Type B pancreatic cell (in vitro differentiated cells): Measurements from ENCODE around the gene ST6GAL2. TPM values are rescaled to one million over a fixed set of nuclear protein-coding genes. Genes with fewer than 3 reads are reported as not detected.

Source experiments
- DNase-seq: peaks from one replicate; pipeline ENCODE4 v3.0.0; 2021; ENCODE audit warnings: mixed read lengths; ENCODE audit not compliant: unreplicated experiment; ENCODE audit errors: extremely low spot score
- H3K27ac Mint-ChIP-seq: 2 replicates; pipeline ENCODE4 v1.8.0; 2021; ENCODE audit warnings: mild to moderate bottlenecking, mixed read lengths
- H3K27me3 Mint-ChIP-seq: 2 replicates; pipeline ENCODE4 v1.8.0; 2021; ENCODE audit warnings: mixed read lengths
- H3K36me3 Mint-ChIP-seq: 2 replicates; pipeline ENCODE4 v1.8.0; 2021; ENCODE audit warnings: mixed read lengths
- H3K4me1 Mint-ChIP-seq: one replicate; pipeline ENCODE4 v1.8.0; 2021; ENCODE audit warnings: mixed read lengths; ENCODE audit not compliant: unreplicated experiment
- H3K4me3 Mint-ChIP-seq: 2 replicates; pipeline ENCODE4 v1.8.0; 2021; ENCODE audit warnings: mild to moderate bottlenecking, mixed read lengths
- H3K9me3 Mint-ChIP-seq: 2 replicates; pipeline ENCODE4 v1.8.0; 2021; ENCODE audit warnings: mixed read lengths
- total RNA-seq: library from RNA; stranded (reverse); gene quantifications from 2 replicates; pipeline ENCODE4 v1.2.1, GENCODE V29; 2021; ENCODE audit warnings: low replicate concordance
- TF ChIP-seq, protein P1 (sequence below): fragments of 200-600 bp; sonication (generic); conservative IDR thresholded peaks from 2 replicates; pipeline ENCODE4 v1.5.0; 2021; ENCODE audit warnings: antibody characterized with exemption, mild to moderate bottlenecking

The ST6GAL2 gene
- total RNA-seq, 1 donor from 2014 or later = 18.7 TPM

DNA sequence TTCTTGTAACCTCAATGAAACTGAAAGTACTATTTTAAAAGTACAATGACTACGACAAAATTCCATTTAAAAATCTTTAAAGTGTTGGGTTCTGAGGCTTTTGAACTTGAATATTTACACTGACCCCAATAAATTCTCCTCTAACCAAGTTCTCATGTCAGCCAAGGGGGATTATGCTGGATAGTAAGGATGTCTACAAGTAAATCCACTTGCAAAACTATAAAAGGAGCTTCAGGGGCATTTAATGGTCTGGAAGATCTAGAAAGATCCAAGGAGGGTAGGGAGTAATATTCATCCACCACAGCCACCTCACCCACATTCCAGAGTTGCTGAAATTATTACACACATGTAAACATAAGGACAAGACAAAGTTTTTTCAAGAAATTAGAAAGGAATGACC, 81.8 kb downstream of the ST6GAL2 start:
- H3K27ac Mint-ChIP-seq = no peak overlapping the region
- TF ChIP-seq, protein P1, sequence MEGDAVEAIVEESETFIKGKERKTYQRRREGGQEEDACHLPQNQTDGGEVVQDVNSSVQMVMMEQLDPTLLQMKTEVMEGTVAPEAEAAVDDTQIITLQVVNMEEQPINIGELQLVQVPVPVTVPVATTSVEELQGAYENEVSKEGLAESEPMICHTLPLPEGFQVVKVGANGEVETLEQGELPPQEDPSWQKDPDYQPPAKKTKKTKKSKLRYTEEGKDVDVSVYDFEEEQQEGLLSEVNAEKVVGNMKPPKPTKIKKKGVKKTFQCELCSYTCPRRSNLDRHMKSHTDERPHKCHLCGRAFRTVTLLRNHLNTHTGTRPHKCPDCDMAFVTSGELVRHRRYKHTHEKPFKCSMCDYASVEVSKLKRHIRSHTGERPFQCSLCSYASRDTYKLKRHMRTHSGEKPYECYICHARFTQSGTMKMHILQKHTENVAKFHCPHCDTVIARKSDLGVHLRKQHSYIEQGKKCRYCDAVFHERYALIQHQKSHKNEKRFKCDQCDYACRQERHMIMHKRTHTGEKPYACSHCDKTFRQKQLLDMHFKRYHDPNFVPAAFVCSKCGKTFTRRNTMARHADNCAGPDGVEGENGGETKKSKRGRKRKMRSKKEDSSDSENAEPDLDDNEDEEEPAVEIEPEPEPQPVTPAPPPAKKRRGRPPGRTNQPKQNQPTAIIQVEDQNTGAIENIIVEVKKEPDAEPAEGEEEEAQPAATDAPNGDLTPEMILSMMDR = no peak
- no peaks in the 10 kb centered on the region for H3K4me1 Mint-ChIP-seq
- H3K9me3 Mint-ChIP-seq = no peaks in the 10 kb centered on the region
- no peak for DNase-seq
- no peaks in the 10 kb centered on the region for H3K27me3 Mint-ChIP-seq
- H3K36me3 Mint-ChIP-seq = peaks cover 5% of the 10 kb centered on the region
- no peak overlapping the region for H3K4me3 Mint-ChIP-seq

DNA sequence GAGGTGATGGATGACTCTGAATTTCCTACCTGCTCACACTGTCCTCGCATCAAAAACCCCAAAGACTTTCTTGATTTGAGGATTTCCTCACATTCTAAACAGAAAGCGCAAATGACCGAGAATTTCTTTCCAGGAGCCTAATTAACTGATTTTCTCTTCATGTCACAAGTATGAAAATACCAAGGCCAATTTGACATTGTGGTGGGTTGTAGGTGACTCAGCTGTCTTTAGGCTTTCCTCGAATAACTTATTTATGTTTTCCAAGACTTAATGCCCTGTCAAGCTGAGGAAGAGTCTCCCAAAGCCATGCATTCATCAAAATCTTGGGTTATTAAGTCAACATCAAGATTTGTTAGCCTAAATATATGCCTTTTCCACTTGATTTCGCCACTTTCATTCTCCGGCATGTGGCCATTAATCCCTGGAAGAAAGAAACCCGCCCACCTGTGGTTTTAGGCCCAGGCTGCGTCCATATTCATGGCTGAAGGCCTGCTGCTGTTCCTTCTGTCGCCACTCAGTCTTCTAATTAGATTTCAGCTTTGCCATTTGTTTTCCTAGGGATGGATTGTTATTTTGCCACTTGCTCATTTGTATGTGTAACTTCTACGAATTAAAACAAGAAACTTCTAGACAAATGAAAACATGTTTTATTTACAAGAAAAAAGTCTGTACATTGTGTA, 84.9 kb downstream of the ST6GAL2 start:
- Mint-ChIP-seq H3K27ac (no peak overlapping the region), H3K36me3 (no peaks in the 10 kb centered on the region), H3K27me3 (no peaks in the 10 kb centered on the region), H3K4me3 (no peak overlapping the region), H3K9me3 (no peaks in the 10 kb centered on the region), H3K4me1 (no peaks in the 10 kb centered on the region)
- DNase-seq = no peak
- TF ChIP-seq, protein P1 = no peak

DNA sequence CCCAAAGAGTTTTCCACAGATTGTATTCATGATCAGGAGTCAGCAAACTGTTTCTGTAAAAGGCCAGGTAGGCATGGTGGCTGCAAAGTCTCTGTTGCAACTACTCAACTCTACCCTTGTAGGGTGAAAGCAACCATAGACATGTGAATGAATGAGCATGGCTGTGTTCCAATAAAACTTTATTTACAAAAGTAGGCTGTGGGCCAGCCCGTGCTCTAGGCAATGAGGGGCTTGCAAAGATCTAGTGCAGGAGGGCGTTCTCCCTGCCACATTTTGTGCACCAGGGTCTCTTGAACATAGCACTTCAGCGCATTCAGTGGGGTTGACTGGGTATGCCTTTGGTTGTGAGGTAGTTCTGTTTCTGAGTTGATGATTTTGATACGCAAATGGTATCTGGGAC, 85.8 kb downstream of the ST6GAL2 start:
- TF ChIP-seq, protein P1 = no peak
- Mint-ChIP-seq H3K4me1 (no peaks in the 10 kb centered on the region), H3K27me3 (no peaks in the 10 kb centered on the region), H3K4me3 (no peak overlapping the region), H3K27ac (no peak overlapping the region), H3K36me3 (no peaks in the 10 kb centered on the region), H3K9me3 (no peaks in the 10 kb centered on the region)
- DNase-seq = no peak

DNA sequence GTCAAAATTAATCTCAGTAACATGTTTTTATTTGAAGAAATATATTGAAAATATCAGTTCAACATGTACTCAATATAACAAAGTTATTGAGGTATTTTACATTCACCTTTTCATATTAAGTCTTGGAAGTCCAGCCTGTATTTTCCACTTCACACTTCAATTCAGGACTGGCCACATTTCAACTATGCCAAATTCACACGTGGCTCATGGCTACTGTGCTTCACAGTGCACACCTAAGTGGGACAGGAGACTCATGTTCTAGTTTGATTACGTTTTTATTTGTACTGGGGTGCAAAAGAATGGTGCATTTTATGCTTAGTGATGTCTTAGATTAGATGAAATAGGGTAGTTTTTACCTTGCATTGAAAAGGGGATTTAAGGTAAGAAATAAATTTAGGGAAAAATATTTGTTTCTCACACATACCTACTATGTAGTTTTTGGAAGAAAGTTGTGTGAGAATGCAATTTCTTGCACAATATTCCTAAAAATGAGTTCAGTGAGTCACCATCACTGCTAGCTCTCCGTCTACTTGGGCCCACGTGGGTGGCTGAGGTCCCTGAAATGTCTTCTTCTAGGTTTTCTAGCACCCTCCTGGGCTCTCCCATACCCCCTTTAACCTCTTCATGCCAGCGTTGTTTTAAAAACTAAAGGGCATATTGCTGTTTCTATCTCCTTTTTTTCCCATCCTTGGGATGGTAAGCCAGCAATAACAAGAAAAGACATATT, 87.0 kb downstream of the ST6GAL2 start:
- H3K4me3 Mint-ChIP-seq = no peak overlapping the region
- H3K27me3 Mint-ChIP-seq = no peaks in the 10 kb centered on the region
- H3K9me3 Mint-ChIP-seq = no peaks in the 10 kb centered on the region
- no peak overlapping the region for H3K27ac Mint-ChIP-seq
- H3K4me1 Mint-ChIP-seq = no peaks in the 10 kb centered on the region
- no peaks in the 10 kb centered on the region for H3K36me3 Mint-ChIP-seq
- DNase-seq = no peak
- TF ChIP-seq, protein P1 = no peak

DNA sequence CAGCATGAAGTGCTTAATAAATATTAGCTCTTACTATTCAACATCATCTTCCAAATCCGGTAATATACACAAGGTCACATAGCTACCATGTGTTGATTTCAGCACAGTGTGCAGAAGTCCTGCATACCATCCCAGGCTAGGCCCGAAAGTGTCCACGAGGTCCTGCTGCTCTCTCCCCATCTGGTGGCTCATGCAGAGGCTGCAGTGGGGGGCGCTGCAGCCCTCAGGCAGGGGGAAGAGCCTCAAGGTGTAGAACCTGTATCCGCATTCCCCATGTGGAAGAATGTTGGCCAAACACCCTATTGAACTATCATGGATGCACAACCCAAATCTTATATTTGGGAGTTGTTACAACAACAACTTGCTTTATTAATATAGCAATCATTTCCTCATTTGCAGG, 88.5 kb downstream of the ST6GAL2 start:
- DNase-seq = no peak
- no peak overlapping the region for H3K4me3 Mint-ChIP-seq
- H3K27ac Mint-ChIP-seq = no peak overlapping the region
- H3K27me3 Mint-ChIP-seq = no peaks in the 10 kb centered on the region
- TF ChIP-seq, protein P1 = no peak
- H3K9me3 Mint-ChIP-seq = no peaks in the 10 kb centered on the region
- H3K4me1 Mint-ChIP-seq = no peaks in the 10 kb centered on the region
- H3K36me3 Mint-ChIP-seq = no peaks in the 10 kb centered on the region
